ENCODE measurements around the gene REC114. TPM values are rescaled to one million over a fixed set of nuclear protein-coding genes. Genes with fewer than 3 reads are reported as not detected.
"Not testable (repeated sequence)": the region's sequence is repeated elsewhere in the genome, so short reads cannot be mapped to it uniquely, and the experiment has no call there.

Gene REC114
- total RNA-seq, 2 donors from 2014 or later = not detected

GRCh38 chr15:73474785-73475184 is 31.8 kb downstream of the REC114 start:
- Mint-ChIP-seq H3K36me3 (ENCODE audit: low read depth) (no peaks in the 10 kb centered on the region), H3K4me3 (no peak overlapping the region), H3K4me1 (no peaks in the 10 kb centered on the region), H3K27ac (no peak overlapping the region), H3K27me3 (peaks cover 36% of the 10 kb centered on the region)
- ATAC-seq (no peak), DNase-seq (no peak)
- H3K9me3 ChIP-seq (ENCODE audit: control insufficient read depth, low read length, poor library complexity, severe bottlenecking) = peaks cover 3% of the 10 kb centered on the region

- ATAC-seq = no peak
These were observed 33.8 kb downstream of the REC114 start for GRCh38 chr15:73476704-73477216.

DNA sequence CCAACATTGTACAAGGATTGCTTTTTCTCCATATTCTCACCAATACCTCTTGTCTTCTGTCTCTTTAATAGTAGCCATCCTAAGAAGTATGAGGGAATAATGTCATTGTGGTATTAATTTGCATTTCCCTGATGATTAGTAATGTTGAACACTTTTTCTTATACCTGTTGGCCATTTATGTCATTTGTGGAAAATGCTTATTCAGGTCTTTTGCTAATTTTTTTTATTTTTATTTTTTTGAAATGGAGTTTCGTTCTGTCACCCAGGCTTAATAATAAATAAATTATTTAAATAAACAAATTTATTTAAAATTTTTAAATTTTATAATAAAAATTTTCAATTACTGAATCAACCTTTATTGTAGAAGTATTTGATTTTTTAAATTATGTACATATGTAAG is 37.1 kb downstream of the REC114 start:
- H3K9me3 ChIP-seq (ENCODE audit: control insufficient read depth, low read length, poor library complexity, severe bottlenecking) = peaks cover 3% of the 10 kb centered on the region
- Mint-ChIP-seq H3K27ac (no peak overlapping the region), H3K4me1 (no peaks in the 10 kb centered on the region), H3K27me3 (peaks cover 12% of the 10 kb centered on the region), H3K4me3 (no peak overlapping the region), H3K36me3 (ENCODE audit: low read depth) (no peaks in the 10 kb centered on the region)
- DNase-seq = no peak
- no peak for ATAC-seq

More at GRCh38 chr15:73476704-73477216, 33.8 kb downstream of the REC114 start:
- Mint-ChIP-seq H3K36me3 (ENCODE audit: low read depth) (no peaks in the 10 kb centered on the region), H3K27me3 (peaks cover 29% of the 10 kb centered on the region), H3K4me1 (no peaks in the 10 kb centered on the region), H3K4me3 (no peak overlapping the region), H3K27ac (no peak overlapping the region)
- DNase-seq = no peak
- H3K9me3 ChIP-seq (ENCODE audit: control insufficient read depth, low read length, poor library complexity, severe bottlenecking) = peaks cover 3% of the 10 kb centered on the region

GRCh38 chr15:73482166-73482565 is 39.2 kb downstream of the REC114 start:
- no peak overlapping the region for H3K4me3 Mint-ChIP-seq
- no peaks in the 10 kb centered on the region for H3K9me3 ChIP-seq (ENCODE audit: control insufficient read depth, low read length, poor library complexity, severe bottlenecking)
- no peak for ATAC-seq
- H3K4me1 Mint-ChIP-seq = no peaks in the 10 kb centered on the region
- no peak overlapping the region for H3K27ac Mint-ChIP-seq
- peaks cover 12% of the 10 kb centered on the region for H3K27me3 Mint-ChIP-seq
- no peaks in the 10 kb centered on the region for H3K36me3 Mint-ChIP-seq (ENCODE audit: low read depth)
- DNase-seq = no peak

- no peaks in the 10 kb centered on the region for H3K9me3 ChIP-seq (ENCODE audit: control insufficient read depth, low read length, poor library complexity, severe bottlenecking)
- H3K27me3 Mint-ChIP-seq = peaks cover 12% of the 10 kb centered on the region
- H3K4me3 Mint-ChIP-seq = no peak overlapping the region
- DNase-seq (no peak), ATAC-seq (no peak)
- no peaks in the 10 kb centered on the region for H3K36me3 Mint-ChIP-seq (ENCODE audit: low read depth)
- H3K4me1 Mint-ChIP-seq = no peaks in the 10 kb centered on the region
- no peak overlapping the region for H3K27ac Mint-ChIP-seq
These were observed 40.1 kb downstream of the REC114 start for GRCh38 chr15:73483053-73483452.

GRCh38 chr15:73485372-73485771 is 42.4 kb downstream of the REC114 start:
- H3K4me1 Mint-ChIP-seq = no peaks in the 10 kb centered on the region
- H3K27me3 Mint-ChIP-seq = peaks cover 5% of the 10 kb centered on the region
- ATAC-seq (no peak), DNase-seq (no peak)
- H3K9me3 ChIP-seq (ENCODE audit: control insufficient read depth, low read length, poor library complexity, severe bottlenecking) = no peaks in the 10 kb centered on the region
- no peaks in the 10 kb centered on the region for H3K36me3 Mint-ChIP-seq (ENCODE audit: low read depth)
- no peak overlapping the region for H3K4me3 Mint-ChIP-seq
- H3K27ac Mint-ChIP-seq = no peak overlapping the region

DNA sequence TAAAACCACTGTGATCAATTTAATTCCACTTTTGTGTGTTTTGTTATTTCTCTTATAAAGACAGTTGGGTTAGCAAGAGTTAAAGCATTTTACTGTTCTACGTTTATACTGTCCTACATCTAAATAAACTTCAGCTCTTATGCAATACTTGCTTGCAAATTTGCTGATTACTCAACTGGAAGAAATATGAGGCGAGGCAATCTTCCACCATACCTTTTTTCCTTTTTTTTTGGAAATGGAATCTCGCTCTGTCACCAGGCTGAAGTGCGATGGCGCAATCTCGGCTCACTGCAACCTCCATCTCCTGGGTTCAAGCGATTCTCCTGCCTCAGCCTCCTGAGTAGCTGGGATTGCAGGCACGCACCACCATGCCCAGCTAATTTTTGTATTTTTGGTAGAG is 42.9 kb downstream of the REC114 start:
- ATAC-seq; H3K9me3 ChIP-seq (ENCODE audit: control insufficient read depth, low read length, poor library complexity, severe bottlenecking); H3K4me1 Mint-ChIP-seq; H3K4me3 Mint-ChIP-seq; DNase-seq; H3K36me3 Mint-ChIP-seq (ENCODE audit: low read depth); H3K27ac Mint-ChIP-seq; H3K27me3 Mint-ChIP-seq: not testable (repeated sequence)

- Mint-ChIP-seq H3K4me1 (no peaks in the 10 kb centered on the region), H3K4me3 (no peak overlapping the region), H3K27me3 (peaks cover 18% of the 10 kb centered on the region), H3K36me3 (ENCODE audit: low read depth) (no peaks in the 10 kb centered on the region), H3K27ac (no peak overlapping the region)
- no peaks in the 10 kb centered on the region for H3K9me3 ChIP-seq (ENCODE audit: control insufficient read depth, low read length, poor library complexity, severe bottlenecking)
- DNase-seq (no peak), ATAC-seq (no peak)
These were observed 45.7 kb downstream of the REC114 start for GRCh38 chr15:73488698-73489097.

DNA sequence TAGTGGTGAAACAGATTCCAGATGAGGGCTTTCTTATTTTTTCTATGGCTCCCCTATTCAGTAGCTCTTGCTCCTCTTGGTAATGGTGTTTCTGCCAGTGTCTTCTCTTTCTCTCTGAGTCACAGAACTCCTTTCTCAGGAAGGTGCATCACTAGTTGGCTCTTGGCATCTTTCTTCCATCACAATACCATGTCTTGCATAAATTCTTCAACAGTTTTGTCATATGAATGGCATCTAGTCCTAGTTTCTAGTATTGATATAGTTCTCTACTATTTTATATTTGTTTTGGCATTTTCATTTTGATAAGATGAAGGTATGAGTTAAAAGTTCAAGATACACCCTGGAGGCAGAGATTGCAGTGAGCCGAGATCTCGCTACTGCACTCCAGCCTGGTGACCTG is 51.0 kb downstream of the REC114 start:
- Mint-ChIP-seq H3K27ac (no peak overlapping the region), H3K36me3 (ENCODE audit: low read depth) (no peaks in the 10 kb centered on the region), H3K4me1 (peaks cover 4% of the 10 kb centered on the region), H3K27me3 (peaks cover 30% of the 10 kb centered on the region), H3K4me3 (no peak overlapping the region)
- ATAC-seq = no peak
- no peak for DNase-seq
- no peaks in the 10 kb centered on the region for H3K9me3 ChIP-seq (ENCODE audit: control insufficient read depth, low read length, poor library complexity, severe bottlenecking)

- Mint-ChIP-seq H3K27ac (no peak overlapping the region), H3K4me3 (no peak overlapping the region), H3K36me3 (ENCODE audit: low read depth) (no peaks in the 10 kb centered on the region), H3K27me3 (peaks cover 30% of the 10 kb centered on the region), H3K4me1 (peaks cover 4% of the 10 kb centered on the region)
- H3K9me3 ChIP-seq (ENCODE audit: control insufficient read depth, low read length, poor library complexity, severe bottlenecking) = no peaks in the 10 kb centered on the region
- DNase-seq (no peak), ATAC-seq (no peak)
These were observed 52.2 kb downstream of the REC114 start for GRCh38 chr15:73495181-73495580.

DNA sequence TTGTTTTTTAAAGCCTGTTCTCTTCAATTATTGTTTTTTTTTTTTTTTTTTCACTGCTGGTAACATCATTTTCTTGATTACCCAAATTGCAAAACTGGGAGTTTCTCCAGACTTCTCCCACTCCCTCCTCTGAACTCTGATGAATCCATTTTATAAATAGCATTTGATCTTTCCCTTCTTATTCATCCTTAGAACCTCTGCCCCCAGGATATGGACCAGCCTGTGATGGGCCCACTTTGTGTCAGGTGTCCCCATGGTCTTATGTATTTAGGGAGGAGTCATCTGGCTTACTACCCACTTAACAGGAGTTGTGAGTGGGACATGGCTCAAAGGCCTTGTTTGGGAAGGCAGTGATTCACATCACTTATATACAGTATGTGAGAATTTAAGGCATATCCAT is 57.7 kb downstream of the REC114 start:
- ATAC-seq (no peak), DNase-seq (no peak)
- H3K27me3 Mint-ChIP-seq = peaks cover 13% of the 10 kb centered on the region
- H3K36me3 Mint-ChIP-seq (ENCODE audit: low read depth) = no peaks in the 10 kb centered on the region
- H3K4me1 Mint-ChIP-seq = peaks cover 4% of the 10 kb centered on the region
- no peak overlapping the region for H3K27ac Mint-ChIP-seq
- no peaks in the 10 kb centered on the region for H3K9me3 ChIP-seq (ENCODE audit: control insufficient read depth, low read length, poor library complexity, severe bottlenecking)
- no peak overlapping the region for H3K4me3 Mint-ChIP-seq

DNA sequence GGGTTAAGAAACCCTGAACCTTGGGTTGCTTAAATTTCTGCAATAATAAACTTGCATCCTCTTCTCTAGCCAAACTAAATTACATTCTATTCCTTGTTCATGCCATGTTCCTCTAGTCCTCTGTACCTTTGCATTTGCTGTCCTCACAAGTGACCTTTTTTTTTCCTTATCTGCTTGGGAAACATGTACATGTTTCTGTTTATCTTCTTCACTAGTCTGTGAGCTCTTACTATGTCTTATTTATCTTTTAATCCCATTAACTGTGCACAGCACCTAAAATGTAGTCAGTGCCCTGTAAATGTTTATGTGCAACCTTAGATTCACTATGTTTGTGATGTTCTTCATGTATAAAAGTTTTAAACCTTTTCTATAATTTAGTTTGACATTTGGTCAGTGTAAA is 61.9 kb downstream of the REC114 start:
- H3K4me3 Mint-ChIP-seq = no peak overlapping the region
- H3K27me3 Mint-ChIP-seq = peaks cover 8% of the 10 kb centered on the region
- no peak overlapping the region for H3K27ac Mint-ChIP-seq
- no peak for ATAC-seq
- no peaks in the 10 kb centered on the region for H3K4me1 Mint-ChIP-seq
- no peaks in the 10 kb centered on the region for H3K9me3 ChIP-seq (ENCODE audit: control insufficient read depth, low read length, poor library complexity, severe bottlenecking)
- no peaks in the 10 kb centered on the region for H3K36me3 Mint-ChIP-seq (ENCODE audit: low read depth)
- no peak for DNase-seq

DNA sequence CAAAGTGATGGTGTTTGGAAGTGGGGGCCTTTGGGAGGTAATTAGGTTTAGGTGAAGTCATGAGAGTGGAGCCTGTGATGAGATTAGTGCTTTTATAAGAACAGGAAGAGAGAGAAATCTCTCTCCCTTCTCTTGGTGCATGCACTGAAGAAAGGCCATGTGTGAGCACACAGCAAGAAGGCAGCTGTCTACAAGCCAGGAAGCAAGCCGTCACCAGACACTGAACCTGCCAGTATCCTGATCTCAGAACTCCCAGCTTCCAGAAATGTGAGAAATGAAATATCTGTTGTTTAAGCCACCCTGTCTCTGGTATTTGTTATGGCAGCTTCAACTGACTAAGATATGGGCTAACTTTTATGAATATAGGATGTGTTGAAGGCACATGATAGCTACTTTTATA is 72.6 kb downstream of the REC114 start:
- H3K4me3 Mint-ChIP-seq = no peak overlapping the region
- H3K4me1 Mint-ChIP-seq = peaks cover 7% of the 10 kb centered on the region
- H3K9me3 ChIP-seq (ENCODE audit: control insufficient read depth, low read length, poor library complexity, severe bottlenecking) = no peaks in the 10 kb centered on the region
- ATAC-seq = no peak
- no peak overlapping the region for H3K27ac Mint-ChIP-seq
- H3K27me3 Mint-ChIP-seq = no peaks in the 10 kb centered on the region
- DNase-seq = no peak
- peaks cover 2% of the 10 kb centered on the region for H3K36me3 Mint-ChIP-seq (ENCODE audit: low read depth)

DNA sequence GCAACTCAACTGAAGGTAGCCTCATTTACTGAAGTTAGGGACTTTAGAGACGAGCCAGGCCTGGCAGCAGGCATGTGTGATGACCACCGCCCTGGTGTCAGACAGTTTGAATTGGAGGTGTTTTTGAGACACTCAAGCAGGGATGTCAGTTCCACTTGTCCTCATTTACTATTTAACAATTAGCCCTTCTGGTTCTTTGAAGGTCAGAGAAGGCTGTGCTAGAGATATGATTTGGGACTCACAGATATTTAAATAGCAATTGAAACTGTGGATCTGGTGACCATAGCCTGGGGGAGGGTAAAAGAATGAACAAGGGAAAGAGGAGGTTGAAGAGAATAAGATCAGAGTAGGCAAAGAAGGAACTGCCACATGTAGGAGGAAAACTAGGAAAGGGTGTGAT is 74.6 kb downstream of the REC114 start:
- H3K4me1 Mint-ChIP-seq = peaks cover 14% of the 10 kb centered on the region
- DNase-seq = no peak
- no peak overlapping the region for H3K4me3 Mint-ChIP-seq
- no peaks in the 10 kb centered on the region for H3K27me3 Mint-ChIP-seq
- no peak for ATAC-seq
- H3K36me3 Mint-ChIP-seq (ENCODE audit: low read depth) = peaks cover 2% of the 10 kb centered on the region
- H3K9me3 ChIP-seq (ENCODE audit: control insufficient read depth, low read length, poor library complexity, severe bottlenecking) = no peaks in the 10 kb centered on the region
- H3K27ac Mint-ChIP-seq = no peak overlapping the region

Data from T-helper 17 cell (primary cell).